ENCODE data around the gene GOLGA7B. TPM values are rescaled to one million over a fixed set of nuclear protein-coding genes. Genes with fewer than 3 reads are reported as not detected.

Gene GOLGA7B
- total and polyA plus RNA-seq, 12 donors, result 0.05 to 1.0 (median 0.24) TPM

DNA sequence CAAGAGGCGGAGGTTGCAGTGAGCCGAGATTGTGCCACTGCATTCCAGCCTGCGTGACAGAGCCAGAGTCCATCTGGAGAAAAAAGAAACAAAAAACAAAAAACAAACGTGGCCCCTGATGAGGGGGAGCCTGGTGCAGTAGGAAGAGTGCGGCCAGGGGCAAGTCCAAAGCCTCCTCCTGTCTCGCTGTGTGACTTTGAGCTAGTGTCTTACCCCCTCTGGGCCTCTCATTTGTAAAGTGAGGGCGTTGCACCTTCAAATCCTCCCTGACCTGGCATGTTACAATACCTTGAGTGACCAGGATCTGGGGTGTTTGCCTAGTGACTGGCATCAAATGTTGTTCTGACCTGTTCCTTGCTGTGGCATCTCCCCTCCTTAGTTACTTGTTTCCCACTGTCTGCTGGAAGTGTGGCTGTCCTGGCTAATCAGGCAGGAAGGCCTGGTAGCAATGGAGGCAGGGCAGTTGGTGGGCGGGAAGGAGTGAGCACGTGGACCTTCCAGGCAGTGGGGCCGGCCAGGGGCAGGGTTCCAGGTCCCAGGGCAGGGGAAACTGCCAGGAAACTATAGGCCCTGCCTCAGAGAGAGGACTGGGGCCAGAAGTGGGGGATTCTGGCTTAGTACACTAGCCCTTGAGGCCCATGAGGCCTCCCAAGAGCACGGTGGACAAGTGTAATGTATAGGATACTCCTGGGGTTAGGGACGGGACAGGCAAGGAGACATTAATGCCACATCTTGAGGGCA lies 24.5 kb upstream of the GOLGA7B start:
- Histone ChIP-seq H3K9me3 (no peaks in the 10 kb centered on the region), H3K27me3 (peaks cover 0 to 10% (median 0%) of the 10 kb centered on the region in 7 donors), H3K4me3 (no peak overlapping the region), H3K4me1 (peaks cover 0 to 5% (median 0%) of the 10 kb centered on the region in 9 donors), H3K27ac (no peak overlapping the region), H3K36me3 (no peaks in the 10 kb centered on the region)
- no peak for TF ChIP-seq CTCF (IDR thresholded peaks at IDR 0.05)
- WGBS, 2 donors, result 77 to 79% methylated on average over 12 of the region's 12 CpGs
- peak in 2 of 8 donors; percentile 25 to 26 for ATAC-seq
- intact Hi-C loops (cut with DNase I), result no loop called here
- DNase-seq, result no peak

DNA sequence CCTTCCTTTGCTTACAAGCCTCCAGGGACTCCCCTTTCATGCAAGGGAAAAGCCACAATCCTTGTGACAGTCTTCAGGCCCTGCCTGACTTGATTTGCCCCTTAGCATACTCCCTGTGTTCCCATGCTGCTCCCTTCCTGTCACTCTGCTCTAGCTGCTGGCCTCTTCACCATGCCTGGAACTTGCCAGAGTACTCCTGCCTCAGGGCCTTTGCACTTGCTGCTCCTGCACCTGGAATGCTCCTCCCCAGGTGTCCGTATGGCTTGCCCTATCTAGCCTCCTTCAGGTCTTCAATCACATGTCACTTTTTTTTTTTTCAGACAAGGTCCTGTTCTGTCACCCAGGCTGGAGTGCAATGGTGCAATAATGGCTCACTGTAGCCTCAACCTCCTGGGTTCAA lies 22.8 kb upstream of the GOLGA7B start:
- peaks cover 0 to 10% (median 0%) of the 10 kb centered on the region in 7 donors for H3K27me3 ChIP-seq
- H3K36me3 ChIP-seq, result no peaks in the 10 kb centered on the region
- H3K4me1 ChIP-seq, result peaks cover 0 to 5% (median 0%) of the 10 kb centered on the region in 9 donors
- no peak for TF ChIP-seq CTCF (IDR thresholded peaks at IDR 0.05)
- H3K9me3 ChIP-seq, result no peaks in the 10 kb centered on the region
- ATAC-seq (no peak), DNase-seq (no peak)
- intact Hi-C loops (cut with DNase I), result no loop called here
- no peak overlapping the region for H3K4me3 ChIP-seq
- no peak overlapping the region for H3K27ac ChIP-seq
- 81 to 89% methylated on average over 1 of the region's 1 CpG for WGBS, 2 donors

DNA sequence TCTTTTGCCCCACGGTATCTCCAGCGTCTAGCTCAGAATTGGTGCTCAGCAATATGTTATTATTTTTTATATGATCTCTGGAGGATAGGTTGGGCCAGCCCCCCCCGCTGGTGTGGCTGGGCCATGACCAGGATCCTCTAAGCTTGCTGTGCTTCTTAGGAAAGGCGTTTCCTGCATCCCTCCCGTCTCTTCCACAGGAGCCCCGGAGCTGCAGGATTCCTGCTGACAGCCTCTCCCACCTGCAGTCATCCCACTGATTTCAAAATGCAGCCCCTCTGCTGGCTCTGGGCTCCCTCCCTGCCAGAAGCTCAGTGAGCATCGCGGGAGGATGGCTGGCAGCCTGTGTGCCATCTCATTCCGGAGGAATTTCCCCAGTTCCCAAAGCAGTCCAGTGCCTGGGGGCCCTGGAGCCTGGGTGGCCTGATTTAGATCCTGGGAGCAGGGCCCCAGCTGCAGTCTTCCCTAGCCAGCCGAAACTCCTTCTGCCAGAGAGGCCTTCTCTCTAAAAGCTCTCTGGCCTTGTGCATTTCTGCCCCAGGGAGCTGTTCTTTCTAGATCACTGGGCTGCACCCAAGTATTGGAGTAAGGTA lies 21.8 kb upstream of the GOLGA7B start:
- Histone ChIP-seq H3K4me1 (peaks cover 0 to 5% (median 0%) of the 10 kb centered on the region in 9 donors), H3K27me3 (peaks cover 0 to 12% (median 0%) of the 10 kb centered on the region in 7 donors), H3K27ac (no peak overlapping the region), H3K9me3 (no peaks in the 10 kb centered on the region), H3K36me3 (no peaks in the 10 kb centered on the region), H3K4me3 (no peak overlapping the region)
- no peak for TF ChIP-seq CTCF (IDR thresholded peaks at IDR 0.05)
- intact Hi-C loops (cut with DNase I), result no loop called here
- no peak for DNase-seq
- ATAC-seq, result no peak
- 33 to 35% methylated on average over 10 of the region's 10 CpGs for WGBS, 2 donors

- Histone ChIP-seq H3K4me3 (no peak overlapping the region), H3K27ac (no peak overlapping the region), H3K9me3 (no peaks in the 10 kb centered on the region), H3K27me3 (peaks cover 0 to 12% (median 0%) of the 10 kb centered on the region in 7 donors), H3K36me3 (no peaks in the 10 kb centered on the region), H3K4me1 (peaks cover 0 to 5% (median 0%) of the 10 kb centered on the region in 9 donors)
- ATAC-seq (no peak), DNase-seq (no peak)
- no peak for TF ChIP-seq CTCF (IDR thresholded peaks at IDR 0.05)
- WGBS, 2 donors, result 76 to 78% methylated on average over 2 of the region's 2 CpGs
- intact Hi-C loops (cut with DNase I), result no loop called here
Measured at GRCh38 chr10:97828721-97829120, 20.9 kb upstream of the GOLGA7B start.
